HepG2 (cell line): Measurements from ENCODE around the gene TGIF1. TPM values are rescaled to one million over a fixed set of nuclear protein-coding genes. Genes with fewer than 3 reads are reported as not detected.
A peak's percentile ranks its signal among the peaks of the same experiment; 100 is the strongest.

ENCODE experiments used
- CBFB ChIP-seq: sonication (generic); formaldehyde crosslinking; IDR thresholded peaks from 2 replicates; pipeline ENCODE4 v1.4.0; 2020; ENCODE audit warnings: missing genetic modification reagents
- CC2D1A ChIP-seq: sonication (generic); formaldehyde crosslinking; IDR thresholded peaks from 2 replicates; pipeline ENCODE4 v1.8.1; 2023; ENCODE audit warnings: mild to moderate bottlenecking, missing genetic modification reagents
- KAT8 ChIP-seq: IDR thresholded peaks from 2 replicates; pipeline ENCODE4 v1.6.1; 2016; ENCODE audit warnings: missing genetic modification reagents, missing compliant biosample characterization
- KLF15 ChIP-seq: sonication (generic); formaldehyde crosslinking; IDR thresholded peaks from 2 replicates; pipeline ENCODE4 v1.8.1; 2023; ENCODE audit warnings: borderline replicate concordance, mild to moderate bottlenecking, inconsistent platforms, missing genetic modification reagents, mixed read lengths
- MTERF4 ChIP-seq: sonication (generic); formaldehyde crosslinking; IDR thresholded peaks from 2 replicates; pipeline ENCODE4 v1.8.0; 2023; ENCODE audit warnings: mild to moderate bottlenecking, missing genetic modification reagents
- PHF5A ChIP-seq: IDR thresholded peaks from one replicate; pipeline ENCODE4 v1.6.1; 2018; ENCODE audit warnings: low read depth, missing genetic modification reagents; ENCODE audit not compliant: unreplicated experiment
- SNAPC5 ChIP-seq: sonication (generic); formaldehyde crosslinking; IDR thresholded peaks from 2 replicates; pipeline ENCODE4 v1.8.1; 2023; ENCODE audit warnings: mild to moderate bottlenecking, missing genetic modification reagents, borderline replicate concordance
- ZNF264 ChIP-seq: sonication (generic); formaldehyde crosslinking; IDR thresholded peaks from 2 replicates; pipeline ENCODE4 v1.4.0; 2020; ENCODE audit warnings: missing genetic modification reagents
- ZNF558 ChIP-seq: sonication (generic); formaldehyde crosslinking; IDR thresholded peaks from 2 replicates; pipeline ENCODE4 v1.9.0; 2022; ENCODE audit warnings: mild to moderate bottlenecking, missing genetic modification reagents, borderline replicate concordance
- ZSCAN21 ChIP-seq: sonication (generic); formaldehyde crosslinking; IDR thresholded peaks from 2 replicates; pipeline ENCODE4 v1.8.0; 2022; ENCODE audit warnings: mild to moderate bottlenecking, missing genetic modification reagents, moderate library complexity, borderline replicate concordance
- polyA plus RNA-seq, 8 experiments: library from polyadenylated mRNA; depleted of rRNA in 3 of 8; stranded (reverse) in 7 of 8; unstranded in 1 of 8; fragments of >200 nt; fragmentation: Illumina TruSeq in 4 of 8; extraction: Trizol in 4 of 8; gene quantifications; 2 replicates each; pipeline versions ENCODE4 v1.2.1 to v1.2.3, GENCODE V29; 2011 to 2016; ENCODE audit warnings: low read depth in 4 of 8, missing spikeins in 1 of 8, mixed read lengths in 1 of 8; ENCODE audit not compliant: insufficient read depth in 1 of 8
- total RNA-seq, 5 experiments: library from RNA; depleted of rRNA; stranded (reverse); fragments of >200 nt; fragmentation: Illumina TruSeq; extraction: Trizol; gene quantifications; 2 replicates each; pipeline ENCODE4 v1.2.3, GENCODE V29; 2016; ENCODE audit warnings: low read depth in 1 of 5
- TF ChIP-seq, protein P1 (sequence below): sonication (generic); formaldehyde crosslinking; IDR thresholded peaks from 2 replicates; pipeline ENCODE4 v1.4.0; 2020; ENCODE audit warnings: mild to moderate bottlenecking, missing genetic modification reagents
- TF ChIP-seq, protein P2 (sequence below): sonication (generic); formaldehyde crosslinking; IDR thresholded peaks from 2 replicates; pipeline ENCODE4 v1.4.0; 2020; ENCODE audit warnings: missing genetic modification reagents
- TF ChIP-seq, protein P3 (sequence below): sonication (generic); formaldehyde crosslinking; IDR thresholded peaks from 2 replicates; pipeline ENCODE4 v1.4.0; 2020; ENCODE audit warnings: missing genetic modification reagents
- TF ChIP-seq, protein P4 (sequence below): sonication (generic); formaldehyde crosslinking; IDR thresholded peaks from 2 replicates; pipeline ENCODE4; 2020; ENCODE audit warnings: missing genetic modification reagents, mild to moderate bottlenecking, borderline replicate concordance
- TF ChIP-seq, protein P5 (sequence below): sonication (generic); formaldehyde crosslinking; IDR thresholded peaks from 2 replicates; pipeline ENCODE4 v1.5.0; 2020; ENCODE audit warnings: missing genetic modification reagents

Gene TGIF1
- total and polyA plus RNA-seq, 2 of the 13 experiments (the other 11 are each of a cell fraction or from before 2014, with no cell fraction given), result 50.0 to 76.1 TPM

DNA sequence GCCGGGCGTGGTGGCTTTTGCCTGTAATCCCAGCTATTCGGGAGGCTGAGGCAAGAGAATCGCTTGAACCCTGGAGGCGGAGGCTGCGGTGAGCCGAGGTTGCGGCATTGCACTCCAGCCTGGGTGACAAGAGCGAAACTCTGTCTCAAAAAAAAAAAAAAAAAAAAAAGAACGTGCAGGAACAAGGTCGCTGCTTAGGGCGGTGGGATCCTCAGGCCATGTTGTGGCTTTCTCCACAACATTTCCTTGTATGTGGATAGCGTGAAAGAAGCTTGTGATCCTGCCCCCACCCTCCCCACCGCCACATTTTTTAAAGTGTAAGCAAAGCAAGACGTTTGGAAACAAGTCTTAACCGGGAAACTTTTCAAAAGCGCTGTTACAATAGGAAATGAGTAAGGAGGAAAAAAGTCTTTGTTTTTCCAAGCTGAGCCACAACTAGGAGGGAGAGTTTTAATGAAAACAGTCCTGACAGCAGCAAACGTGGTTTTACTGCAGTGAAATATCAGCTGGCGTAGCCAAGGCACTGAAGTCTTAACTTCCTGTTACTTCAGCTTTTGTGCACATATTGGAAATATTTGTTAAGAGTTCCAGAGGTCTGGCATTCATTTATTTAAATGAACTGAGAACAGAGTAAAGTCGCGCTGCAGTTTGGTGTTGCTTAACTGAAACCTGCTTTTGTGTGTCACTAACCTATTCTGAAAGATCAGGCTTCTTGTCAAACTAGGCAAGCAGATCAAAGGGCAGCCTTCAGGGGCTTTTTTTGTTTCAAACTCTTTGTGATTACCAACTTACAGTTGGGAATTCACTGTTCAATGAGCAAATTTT is 3.8 kb downstream of the TGIF1 start (continued):
- TF ChIP-seq, protein P1, sequence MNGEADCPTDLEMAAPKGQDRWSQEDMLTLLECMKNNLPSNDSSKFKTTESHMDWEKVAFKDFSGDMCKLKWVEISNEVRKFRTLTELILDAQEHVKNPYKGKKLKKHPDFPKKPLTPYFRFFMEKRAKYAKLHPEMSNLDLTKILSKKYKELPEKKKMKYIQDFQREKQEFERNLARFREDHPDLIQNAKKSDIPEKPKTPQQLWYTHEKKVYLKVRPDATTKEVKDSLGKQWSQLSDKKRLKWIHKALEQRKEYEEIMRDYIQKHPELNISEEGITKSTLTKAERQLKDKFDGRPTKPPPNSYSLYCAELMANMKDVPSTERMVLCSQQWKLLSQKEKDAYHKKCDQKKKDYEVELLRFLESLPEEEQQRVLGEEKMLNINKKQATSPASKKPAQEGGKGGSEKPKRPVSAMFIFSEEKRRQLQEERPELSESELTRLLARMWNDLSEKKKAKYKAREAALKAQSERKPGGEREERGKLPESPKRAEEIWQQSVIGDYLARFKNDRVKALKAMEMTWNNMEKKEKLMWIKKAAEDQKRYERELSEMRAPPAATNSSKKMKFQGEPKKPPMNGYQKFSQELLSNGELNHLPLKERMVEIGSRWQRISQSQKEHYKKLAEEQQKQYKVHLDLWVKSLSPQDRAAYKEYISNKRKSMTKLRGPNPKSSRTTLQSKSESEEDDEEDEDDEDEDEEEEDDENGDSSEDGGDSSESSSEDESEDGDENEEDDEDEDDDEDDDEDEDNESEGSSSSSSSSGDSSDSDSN (CRISPR knock-in tag), result peak; percentile 24; the same call in 1 of the 2 replicates
- no peak for TF ChIP-seq MTERF4
- peak; percentile 82 for TF ChIP-seq ZNF264 (CRISPR knock-in tag)
- TF ChIP-seq CBFB, result no peak
- TF ChIP-seq ZNF558, result no peak
- TF ChIP-seq, protein P2, sequence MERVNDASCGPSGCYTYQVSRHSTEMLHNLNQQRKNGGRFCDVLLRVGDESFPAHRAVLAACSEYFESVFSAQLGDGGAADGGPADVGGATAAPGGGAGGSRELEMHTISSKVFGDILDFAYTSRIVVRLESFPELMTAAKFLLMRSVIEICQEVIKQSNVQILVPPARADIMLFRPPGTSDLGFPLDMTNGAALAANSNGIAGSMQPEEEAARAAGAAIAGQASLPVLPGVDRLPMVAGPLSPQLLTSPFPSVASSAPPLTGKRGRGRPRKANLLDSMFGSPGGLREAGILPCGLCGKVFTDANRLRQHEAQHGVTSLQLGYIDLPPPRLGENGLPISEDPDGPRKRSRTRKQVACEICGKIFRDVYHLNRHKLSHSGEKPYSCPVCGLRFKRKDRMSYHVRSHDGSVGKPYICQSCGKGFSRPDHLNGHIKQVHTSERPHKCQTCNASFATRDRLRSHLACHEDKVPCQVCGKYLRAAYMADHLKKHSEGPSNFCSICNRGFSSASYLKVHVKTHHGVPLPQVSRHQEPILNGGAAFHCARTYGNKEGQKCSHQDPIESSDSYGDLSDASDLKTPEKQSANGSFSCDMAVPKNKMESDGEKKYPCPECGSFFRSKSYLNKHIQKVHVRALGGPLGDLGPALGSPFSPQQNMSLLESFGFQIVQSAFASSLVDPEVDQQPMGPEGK (CRISPR knock-in tag), result no peak
- TF ChIP-seq, protein P3, sequence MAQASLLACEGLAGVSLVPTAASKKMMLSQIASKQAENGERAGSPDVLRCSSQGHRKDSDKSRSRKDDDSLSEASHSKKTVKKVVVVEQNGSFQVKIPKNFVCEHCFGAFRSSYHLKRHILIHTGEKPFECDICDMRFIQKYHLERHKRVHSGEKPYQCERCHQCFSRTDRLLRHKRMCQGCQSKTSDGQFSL (CRISPR knock-in tag), result no peak
- TF ChIP-seq ZSCAN21 (CRISPR knock-in tag), result no peak
- TF ChIP-seq PHF5A (CRISPR knock-in tag), result no peak
- no peak for TF ChIP-seq CC2D1A (CRISPR knock-in tag)
- TF ChIP-seq, protein P4, sequence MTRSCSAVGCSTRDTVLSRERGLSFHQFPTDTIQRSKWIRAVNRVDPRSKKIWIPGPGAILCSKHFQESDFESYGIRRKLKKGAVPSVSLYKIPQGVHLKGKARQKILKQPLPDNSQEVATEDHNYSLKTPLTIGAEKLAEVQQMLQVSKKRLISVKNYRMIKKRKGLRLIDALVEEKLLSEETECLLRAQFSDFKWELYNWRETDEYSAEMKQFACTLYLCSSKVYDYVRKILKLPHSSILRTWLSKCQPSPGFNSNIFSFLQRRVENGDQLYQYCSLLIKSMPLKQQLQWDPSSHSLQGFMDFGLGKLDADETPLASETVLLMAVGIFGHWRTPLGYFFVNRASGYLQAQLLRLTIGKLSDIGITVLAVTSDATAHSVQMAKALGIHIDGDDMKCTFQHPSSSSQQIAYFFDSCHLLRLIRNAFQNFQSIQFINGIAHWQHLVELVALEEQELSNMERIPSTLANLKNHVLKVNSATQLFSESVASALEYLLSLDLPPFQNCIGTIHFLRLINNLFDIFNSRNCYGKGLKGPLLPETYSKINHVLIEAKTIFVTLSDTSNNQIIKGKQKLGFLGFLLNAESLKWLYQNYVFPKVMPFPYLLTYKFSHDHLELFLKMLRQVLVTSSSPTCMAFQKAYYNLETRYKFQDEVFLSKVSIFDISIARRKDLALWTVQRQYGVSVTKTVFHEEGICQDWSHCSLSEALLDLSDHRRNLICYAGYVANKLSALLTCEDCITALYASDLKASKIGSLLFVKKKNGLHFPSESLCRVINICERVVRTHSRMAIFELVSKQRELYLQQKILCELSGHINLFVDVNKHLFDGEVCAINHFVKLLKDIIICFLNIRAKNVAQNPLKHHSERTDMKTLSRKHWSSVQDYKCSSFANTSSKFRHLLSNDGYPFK (CRISPR knock-in tag), result no peak
- TF ChIP-seq SNAPC5, result no peak
- no peak for TF ChIP-seq KLF15 (CRISPR knock-in tag)
- 0 out of 2 replicates have a peak, but pooled peaks have one; percentile 31 for TF ChIP-seq KAT8
- TF ChIP-seq, protein P5, sequence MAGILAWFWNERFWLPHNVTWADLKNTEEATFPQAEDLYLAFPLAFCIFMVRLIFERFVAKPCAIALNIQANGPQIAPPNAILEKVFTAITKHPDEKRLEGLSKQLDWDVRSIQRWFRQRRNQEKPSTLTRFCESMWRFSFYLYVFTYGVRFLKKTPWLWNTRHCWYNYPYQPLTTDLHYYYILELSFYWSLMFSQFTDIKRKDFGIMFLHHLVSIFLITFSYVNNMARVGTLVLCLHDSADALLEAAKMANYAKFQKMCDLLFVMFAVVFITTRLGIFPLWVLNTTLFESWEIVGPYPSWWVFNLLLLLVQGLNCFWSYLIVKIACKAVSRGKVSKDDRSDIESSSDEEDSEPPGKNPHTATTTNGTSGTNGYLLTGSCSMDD (CRISPR knock-in tag), result no peak
